OCI-LY1 (cell line): Measurements from ENCODE around the gene SUSD6.

Experiments
- CTCF ChIP-seq: fragments of 200-600 bp; sonication (generic), shearing (Covaris generic); IDR thresholded peaks from 2 replicates; pipeline ENCODE4 v1.5.1; 2017; ENCODE audit warnings: mild to moderate bottlenecking, antibody characterized with exemption, low read length, moderate library complexity, mixed read lengths
- EZH2 ChIP-seq: fragments of 200-600 bp; sonication (generic), shearing (Covaris generic); IDR thresholded peaks from 2 replicates; pipeline ENCODE4 v1.8.0; 2017; ENCODE audit warnings: borderline replicate concordance, mixed run types, mild to moderate bottlenecking, antibody characterized with exemption, low read length, moderate library complexity, mixed read lengths

DNA sequence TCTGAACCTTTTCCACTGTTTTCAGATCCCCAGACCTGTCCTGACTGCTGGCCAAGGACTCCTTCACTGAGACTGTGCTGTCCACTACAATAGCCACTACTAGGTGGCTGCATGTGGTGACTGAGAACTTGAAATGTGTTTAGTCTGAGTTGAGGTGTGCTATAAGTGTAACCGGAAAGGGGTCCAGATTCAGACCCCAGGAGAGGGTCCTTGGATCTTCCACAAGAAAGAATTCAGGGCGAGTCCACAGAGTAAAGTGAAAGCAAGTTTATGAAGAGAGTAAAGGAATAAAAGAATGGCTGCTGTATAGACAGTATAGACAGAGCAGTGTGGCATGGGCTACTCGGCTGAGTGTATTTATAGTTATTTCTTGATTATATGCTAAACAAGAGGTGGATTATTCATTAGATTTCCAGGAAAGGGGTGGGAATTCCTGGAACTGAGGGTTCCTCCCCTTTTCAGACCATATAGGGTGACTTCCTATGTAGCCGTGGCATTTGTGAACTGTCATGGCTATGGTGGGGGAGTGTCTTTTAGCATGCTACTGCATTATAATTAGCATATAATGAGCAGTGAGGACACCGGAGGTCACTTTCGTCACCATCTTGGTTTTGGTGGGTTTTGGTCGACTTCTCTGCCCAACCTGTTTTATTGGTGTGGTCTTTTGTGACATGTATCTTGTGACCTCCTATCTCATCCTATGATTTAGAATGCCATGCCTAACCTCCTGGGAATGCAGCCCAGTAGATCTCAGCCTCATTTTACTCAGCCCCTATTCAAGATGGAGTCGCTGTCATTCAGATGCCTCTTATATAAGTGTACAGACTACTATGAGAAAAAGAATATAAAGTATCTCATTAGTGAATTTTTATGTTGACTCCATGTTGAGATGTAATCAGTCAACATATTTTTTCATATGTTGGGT lies 85.5 kb downstream of the SUSD6 start:
- TF ChIP-seq CTCF (no peak), EZH2 (no peak)
